ENCODE measurements around the gene CLCN4. TPM values are rescaled to one million over a fixed set of nuclear protein-coding genes. Genes with fewer than 3 reads are reported as not detected.

The CLCN4 gene
- total and polyA plus RNA-seq, 2 of the 8 experiments (the other 6 are each of a cell fraction or from before 2014, with no cell fraction given), result 3.3 to 11.2 TPM

GRCh38 chrX:10119399-10119990 lies 37.3 kb upstream of the CLCN4 start (continued):
- no peak for TF ChIP-seq ZNF274 (IDR thresholded peaks at IDR 0.05; ENCODE audit: borderline replicate concordance, extremely low read depth, low read length)
- TF ChIP-seq MAFK (IDR thresholded peaks at IDR 0.05; ENCODE audit: low read depth, low read length), result no peak
- peak; percentile 99 for TF ChIP-seq TAF7 (optimal IDR thresholded peaks at IDR 0.05; ENCODE audit: borderline replicate concordance, low read depth, low read length)
- no peak for TF ChIP-seq GTF2F1 (IDR thresholded peaks at IDR 0.05; ENCODE audit: borderline replicate concordance, low read depth, low read length)
- TF ChIP-seq RFX5 (IDR thresholded peaks at IDR 0.05; ENCODE audit: borderline replicate concordance, low read depth, low read length), result no peak
- no peak for TF ChIP-seq SIRT6 (IDR thresholded peaks at IDR 0.05; ENCODE audit: low read length)
- peak; percentile 62; the same call in 1 of the 2 replicates for TF ChIP-seq SRF (IDR thresholded peaks at IDR 0.05; ENCODE audit: low read depth, low read length)
- TF ChIP-seq TCF12 (IDR thresholded peaks at IDR 0.05; ENCODE audit: low read depth, low read length), result peak; percentile 73; the same call in 1 of the 2 replicates
- no peak for TF ChIP-seq SP2 (IDR thresholded peaks at IDR 0.05; ENCODE audit: low read length)
- no peak for TF ChIP-seq SIX5 (IDR thresholded peaks at IDR 0.05; ENCODE audit: low read depth, low read length)
- no peak for TF ChIP-seq KDM5A (IDR thresholded peaks at IDR 0.05; ENCODE audit: low read length)
- TF ChIP-seq CBX8 (IDR thresholded peaks at IDR 0.05; ENCODE audit: borderline replicate concordance, low read depth, low read length), result no peak
- TF ChIP-seq SAP30 (IDR thresholded peaks at IDR 0.05; ENCODE audit: insufficient read depth, insufficient replicate concordance, low read length), result no peak
- TF ChIP-seq ATF3 (IDR thresholded peaks at IDR 0.05; ENCODE audit: insufficient read depth, low read depth, low read length), result peak; percentile 89
- TF ChIP-seq EZH2 (IDR thresholded peaks at IDR 0.05; ENCODE audit: low read depth, low read length, severe bottlenecking), result no peak
- TF ChIP-seq KDM4A (IDR thresholded peaks at IDR 0.05; ENCODE audit: low read depth, low read length, severe bottlenecking), result no peak
- TF ChIP-seq CBX5 (IDR thresholded peaks at IDR 0.05; ENCODE audit: low read depth, low read length), result no peak
- no peak for TF ChIP-seq BACH1 (IDR thresholded peaks at IDR 0.05; ENCODE audit: low read length)
- no peak for TF ChIP-seq JUN (IDR thresholded peaks at IDR 0.05; ENCODE audit: low read depth, low read length)
- no peak for TF ChIP-seq NRF1 (IDR thresholded peaks at IDR 0.05; ENCODE audit: low read depth, low read length)
- TF ChIP-seq SP1 (IDR thresholded peaks at IDR 0.05; ENCODE audit: low read depth, low read length), result no peak
- TF ChIP-seq NANOG (IDR thresholded peaks at IDR 0.05; ENCODE audit: insufficient read depth, low read depth, low read length, poor library complexity, severe bottlenecking), result no peak
- no peak for TF ChIP-seq SP4 (IDR thresholded peaks at IDR 0.05; ENCODE audit: low read length)
- peak; percentile 79 for TF ChIP-seq TEAD4 (IDR thresholded peaks at IDR 0.05; ENCODE audit: low read depth, low read length)
- no peak for TF ChIP-seq GABPA (IDR thresholded peaks at IDR 0.05; ENCODE audit: borderline replicate concordance, insufficient read depth, low read length)
- peak in 1 of 2 experiments; percentile 36; a peak in 1 of 3 replicates for TF ChIP-seq EP300 (IDR thresholded peaks at IDR 0.05; ENCODE audit: borderline replicate concordance in 1 of 2, low read depth in 2 of 2, low read length in 2 of 2)
